ENCODE data around the gene FLRT1. TPM values are rescaled to one million over a fixed set of nuclear protein-coding genes. Genes with fewer than 3 reads are reported as not detected.

Gene FLRT1
- total RNA-seq, 4 donors from 2014 or later, result not detected

- no peak for DNase-seq (ENCODE audit: low spot score in 2 of 2)
- Histone ChIP-seq H3K27ac (no peak overlapping the region), H3K27me3 (no peaks in the 10 kb centered on the region), H3K4me3 (no peak overlapping the region), H3K4me1 (no peaks in the 10 kb centered on the region), H3K9me3 (no peaks in the 10 kb centered on the region), H3K36me3 (no peaks in the 10 kb centered on the region)
- 90% methylated on average over 15 of the region's 20 CpGs for WGBS
- TF ChIP-seq POLR2A (IDR thresholded peaks at IDR 0.05), result no peak
- TF ChIP-seq POLR2AphosphoS5 (IDR thresholded peaks at IDR 0.05), result no peak
- TF ChIP-seq EP300 (IDR thresholded peaks at IDR 0.05), result no peak
- no peak for TF ChIP-seq CTCF (IDR thresholded peaks at IDR 0.05)
These were observed 33.1 kb downstream of the FLRT1 start for GRCh38 chr11:64068705-64069400.

DNA sequence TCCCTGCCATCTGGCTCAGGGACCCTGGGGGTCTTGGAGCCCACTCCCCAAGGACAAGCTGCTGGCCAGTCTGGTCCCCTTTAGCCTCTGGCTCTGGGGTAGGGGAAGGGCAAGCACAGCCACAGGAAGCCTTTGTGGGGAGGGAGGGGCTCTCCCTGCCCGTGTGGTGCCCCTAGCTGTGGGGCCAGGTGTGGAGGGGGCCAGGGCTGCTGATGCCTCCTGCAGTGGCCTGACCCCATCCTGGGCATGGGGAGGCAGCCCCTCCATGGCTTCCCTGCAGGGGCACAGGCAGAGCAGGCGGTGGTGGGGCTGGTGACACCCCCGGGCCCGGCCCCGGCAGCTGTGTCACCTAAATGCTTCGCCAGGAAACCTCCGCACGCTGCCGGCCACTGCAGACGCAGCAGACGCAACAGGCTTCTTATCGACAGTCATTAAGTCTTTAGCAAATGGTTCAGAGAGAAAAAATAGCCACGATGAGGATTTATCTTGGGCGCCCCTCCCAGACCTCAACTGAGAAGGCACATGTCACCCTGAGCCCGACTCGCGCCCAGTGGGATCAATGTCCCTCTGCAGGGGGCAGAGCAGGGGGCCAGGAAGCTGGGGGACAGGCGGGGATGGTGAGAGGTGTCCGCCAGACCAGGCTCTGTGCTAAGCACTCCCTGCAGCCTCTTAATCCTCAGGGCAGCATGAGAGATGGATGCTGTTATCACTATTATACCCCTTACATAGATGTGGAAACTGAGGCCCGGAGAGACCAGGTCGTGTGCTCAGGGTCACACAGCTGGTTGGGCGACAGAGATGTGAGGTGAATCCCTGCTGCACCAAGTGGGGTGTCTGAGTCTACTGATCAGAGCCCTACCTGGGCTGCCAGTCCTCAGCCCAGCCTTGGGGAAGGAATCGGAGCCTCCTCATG, 33.9 kb downstream of the FLRT1 start:
- H3K4me3 ChIP-seq, result no peak overlapping the region
- H3K4me1 ChIP-seq, result peaks cover 5% of the 10 kb centered on the region
- no peaks in the 10 kb centered on the region for H3K9me3 ChIP-seq
- no peaks in the 10 kb centered on the region for H3K36me3 ChIP-seq
- no peak for DNase-seq (ENCODE audit: low spot score in 2 of 2)
- H3K27ac ChIP-seq, result no peak overlapping the region
- TF ChIP-seq CTCF (IDR thresholded peaks at IDR 0.05) (no peak), POLR2AphosphoS5 (IDR thresholded peaks at IDR 0.05) (no peak), POLR2A (IDR thresholded peaks at IDR 0.05) (no peak), EP300 (IDR thresholded peaks at IDR 0.05) (no peak)
- H3K27me3 ChIP-seq, result no peaks in the 10 kb centered on the region
- 88% methylated on average over 18 of the region's 23 CpGs for WGBS

DNA sequence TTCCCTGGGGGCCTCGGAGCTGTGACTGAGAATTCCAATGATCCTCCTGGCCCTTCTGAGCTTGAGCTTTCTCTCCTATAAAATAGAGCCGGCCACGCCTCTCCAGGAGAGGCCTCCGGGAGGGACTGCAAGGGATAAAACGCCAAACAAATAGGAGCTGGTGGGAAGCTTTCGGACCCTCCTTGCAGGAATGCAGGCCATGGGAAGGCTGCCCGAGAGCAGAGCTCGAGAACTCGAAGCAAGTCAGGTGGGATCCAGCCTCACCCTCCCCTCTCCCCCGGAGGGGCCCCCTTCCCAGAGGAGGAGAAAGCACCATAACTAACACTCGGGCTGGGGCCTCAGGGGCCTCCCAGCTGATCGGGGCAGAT, 34.6 kb downstream of the FLRT1 start:
- Histone ChIP-seq H3K4me1 (peaks cover 5% of the 10 kb centered on the region), H3K27ac (no peak overlapping the region), H3K27me3 (no peaks in the 10 kb centered on the region), H3K36me3 (no peaks in the 10 kb centered on the region), H3K4me3 (no peak overlapping the region), H3K9me3 (no peaks in the 10 kb centered on the region)
- 64% methylated on average over 8 of the region's 12 CpGs for WGBS
- TF ChIP-seq EP300 (IDR thresholded peaks at IDR 0.05) (no peak), POLR2AphosphoS5 (IDR thresholded peaks at IDR 0.05) (no peak), POLR2A (IDR thresholded peaks at IDR 0.05) (no peak), CTCF (IDR thresholded peaks at IDR 0.05) (no peak)
- no peak for DNase-seq (ENCODE audit: low spot score in 2 of 2)

DNA sequence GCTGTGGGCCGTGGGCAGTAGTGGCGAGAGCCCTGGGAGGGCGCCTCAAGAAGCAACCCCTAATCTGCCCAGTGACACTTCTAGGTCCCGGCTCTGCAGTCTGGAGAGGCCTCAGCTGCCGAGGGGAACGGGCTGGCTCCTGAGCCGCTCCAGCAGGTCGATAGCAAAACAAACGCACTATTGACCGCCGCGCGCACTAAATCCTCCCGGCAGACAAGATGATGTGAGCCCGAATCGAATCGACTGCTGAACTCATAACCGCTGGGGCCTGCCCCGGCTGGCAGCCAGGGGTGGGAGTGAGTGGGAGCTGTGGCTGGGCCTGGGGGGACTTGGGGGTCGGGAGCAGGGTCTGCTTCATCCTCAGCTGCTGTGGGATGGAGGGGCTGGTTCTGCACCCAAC, 36.1 kb downstream of the FLRT1 start:
- no peak for DNase-seq (ENCODE audit: low spot score in 2 of 2)
- Histone ChIP-seq H3K27me3 (no peaks in the 10 kb centered on the region), H3K27ac (no peak overlapping the region), H3K4me3 (no peak overlapping the region), H3K9me3 (no peaks in the 10 kb centered on the region), H3K4me1 (peaks cover 5% of the 10 kb centered on the region), H3K36me3 (no peaks in the 10 kb centered on the region)
- no peak for TF ChIP-seq POLR2AphosphoS5 (IDR thresholded peaks at IDR 0.05)
- TF ChIP-seq POLR2A (IDR thresholded peaks at IDR 0.05), result no peak
- no peak for TF ChIP-seq CTCF (IDR thresholded peaks at IDR 0.05)
- TF ChIP-seq EP300 (IDR thresholded peaks at IDR 0.05), result no peak
- WGBS, result no CpG with 5 or more reads among the region's 20 CpGs

- no peak for DNase-seq (ENCODE audit: low spot score in 2 of 2)
- 85% methylated on average over 8 of the region's 8 CpGs for WGBS
- H3K27me3 ChIP-seq, result no peaks in the 10 kb centered on the region
- H3K27ac ChIP-seq, result no peak overlapping the region
- peaks cover 5% of the 10 kb centered on the region for H3K4me1 ChIP-seq
- TF ChIP-seq CTCF (IDR thresholded peaks at IDR 0.05) (no peak), POLR2AphosphoS5 (IDR thresholded peaks at IDR 0.05) (no peak), EP300 (IDR thresholded peaks at IDR 0.05) (no peak), POLR2A (IDR thresholded peaks at IDR 0.05) (no peak)
- no peaks in the 10 kb centered on the region for H3K9me3 ChIP-seq
- no peak overlapping the region for H3K4me3 ChIP-seq
- no peaks in the 10 kb centered on the region for H3K36me3 ChIP-seq
These were observed 36.7 kb downstream of the FLRT1 start for GRCh38 chr11:64072403-64072802.
